Mucosa of stomach (tissue), 1 donor: ENCODE results near the gene NKX2-3.

Source experiments
- H3K27me3 ChIP-seq: one replicate; pipeline ENCODE4 v1.7.0; 2013; ENCODE audit warnings: mild to moderate bottlenecking, low read length; ENCODE audit not compliant: control insufficient read depth, insufficient read depth
- H3K36me3 ChIP-seq: one replicate; pipeline ENCODE4 v1.7.0; 2013; ENCODE audit warnings: low read length; ENCODE audit not compliant: control insufficient read depth, insufficient read depth
- H3K4me1 ChIP-seq: one replicate; pipeline ENCODE4 v1.7.0; 2013; ENCODE audit warnings: mild to moderate bottlenecking, low read length; ENCODE audit not compliant: control insufficient read depth, insufficient read depth
- H3K4me3 ChIP-seq: one replicate; pipeline ENCODE4 v1.7.0; 2013; ENCODE audit warnings: low read length
- H3K9ac ChIP-seq: one replicate; pipeline ENCODE4 v1.7.0; 2013; ENCODE audit warnings: mild to moderate bottlenecking, low read length, moderate library complexity
- H3K9me3 ChIP-seq: one replicate; pipeline ENCODE4 v1.7.0; 2013; ENCODE audit warnings: mild to moderate bottlenecking, low read length, moderate library complexity; ENCODE audit not compliant: control insufficient read depth
- donor health status: Pancreatic carcinoma.

NKX2-3 gene

DNA sequence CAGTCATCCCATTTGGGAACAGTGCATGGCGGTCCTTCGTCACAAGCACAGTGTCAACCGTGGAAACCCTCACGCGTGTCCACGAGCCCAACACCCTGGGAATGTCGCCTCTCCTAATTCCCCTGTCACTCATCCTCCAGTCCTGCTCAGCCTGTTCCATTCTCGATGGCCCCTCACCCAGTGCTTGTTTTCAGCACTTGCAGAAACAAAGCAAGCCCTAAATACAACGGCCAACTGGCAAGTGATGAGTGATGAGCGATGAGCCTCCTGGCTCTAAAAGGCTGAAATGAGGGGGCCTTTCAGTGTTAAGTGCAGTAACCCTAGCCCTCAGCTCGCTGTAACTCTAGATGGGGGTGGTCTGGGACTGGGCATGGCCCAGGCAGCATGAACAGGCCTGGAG lies 22.6 kb downstream of the NKX2-3 start:
- peaks cover 29% of the 10 kb centered on the region for H3K27me3 ChIP-seq
- no peak overlapping the region for H3K9ac ChIP-seq
- H3K9me3 ChIP-seq: no peaks in the 10 kb centered on the region
- no peaks in the 10 kb centered on the region for H3K36me3 ChIP-seq
- H3K4me3 ChIP-seq: no peak overlapping the region
- no peaks in the 10 kb centered on the region for H3K4me1 ChIP-seq

DNA sequence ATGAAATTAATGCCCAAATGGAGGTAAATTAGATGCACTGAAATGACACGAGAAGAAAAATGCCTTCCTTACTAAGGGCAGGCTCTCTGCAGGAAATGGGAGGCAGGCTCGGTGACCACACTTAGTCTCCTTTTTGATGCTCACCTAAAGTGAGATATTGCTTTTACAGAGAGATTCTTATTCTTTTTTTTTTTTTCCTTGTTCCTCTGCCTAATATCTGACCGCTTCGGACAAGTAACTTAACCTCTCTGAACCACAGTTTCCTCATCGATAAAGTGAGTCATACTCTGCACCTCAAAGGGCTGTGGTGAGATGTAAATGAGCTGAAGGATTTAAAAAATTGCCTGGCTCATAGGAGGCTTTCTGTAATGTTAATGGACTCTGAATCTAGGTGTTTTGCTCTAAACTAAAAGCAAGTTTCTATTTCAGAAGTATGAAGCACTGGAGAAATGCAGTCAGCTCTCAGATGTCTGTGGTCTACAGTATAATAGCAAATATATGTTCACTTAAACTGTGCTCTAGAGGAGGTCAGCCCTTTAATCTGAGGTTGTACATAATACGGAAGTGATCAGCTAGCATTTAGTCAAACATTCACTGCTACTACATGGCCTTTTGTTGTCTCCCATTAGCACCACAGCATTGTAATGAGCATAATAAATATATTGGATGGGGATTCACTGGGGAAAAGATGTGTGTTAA lies 23.2 kb downstream of the NKX2-3 start:
- H3K9ac ChIP-seq: no peak overlapping the region
- no peaks in the 10 kb centered on the region for H3K36me3 ChIP-seq
- H3K4me1 ChIP-seq: no peaks in the 10 kb centered on the region
- no peak overlapping the region for H3K4me3 ChIP-seq
- H3K27me3 ChIP-seq: peaks cover 33% of the 10 kb centered on the region
- H3K9me3 ChIP-seq: no peaks in the 10 kb centered on the region

DNA sequence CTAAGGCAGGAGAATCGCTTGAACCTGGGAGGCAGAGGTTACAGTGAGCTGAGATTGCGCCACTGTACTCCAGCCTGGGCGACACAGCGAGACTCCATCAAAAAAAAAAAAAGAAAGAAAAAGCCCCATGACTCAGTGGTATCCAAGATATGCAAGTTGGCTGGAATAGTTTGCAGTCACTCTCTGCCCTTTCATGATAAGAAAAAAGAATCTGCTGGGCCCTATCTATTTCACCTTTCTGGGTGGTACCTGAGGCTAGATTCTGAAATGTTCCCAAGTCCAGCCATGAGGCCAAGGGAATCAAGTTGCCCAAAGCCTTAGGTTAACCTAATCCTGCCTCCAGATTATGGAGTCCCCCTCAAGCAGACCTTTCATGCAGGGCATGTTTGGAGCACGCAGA lies 24.3 kb downstream of the NKX2-3 start:
- H3K9me3 ChIP-seq: no peaks in the 10 kb centered on the region
- no peak overlapping the region for H3K9ac ChIP-seq
- no peak overlapping the region for H3K4me3 ChIP-seq
- peaks cover 33% of the 10 kb centered on the region for H3K27me3 ChIP-seq
- no peaks in the 10 kb centered on the region for H3K36me3 ChIP-seq
- H3K4me1 ChIP-seq: no peaks in the 10 kb centered on the region

DNA sequence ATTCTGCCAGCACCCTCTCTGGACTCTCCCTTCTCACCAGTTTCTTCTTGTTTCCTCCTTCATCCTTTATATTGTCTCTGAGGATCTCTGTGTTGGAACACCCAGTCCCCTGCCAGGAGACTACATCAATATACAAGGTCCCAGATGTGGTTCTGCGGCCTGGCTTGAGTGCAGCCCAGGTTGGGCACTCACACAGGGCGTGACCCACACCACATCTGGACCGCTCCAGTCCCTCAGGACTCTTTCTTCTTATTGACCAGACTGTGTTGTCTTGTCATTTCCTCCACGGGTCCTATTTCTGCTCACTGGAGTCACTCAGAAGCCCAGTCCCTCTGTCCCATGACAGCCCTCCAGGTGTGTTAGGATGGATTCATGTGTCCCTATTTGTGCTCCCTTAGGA lies 26.0 kb downstream of the NKX2-3 start:
- H3K9me3 ChIP-seq: no peaks in the 10 kb centered on the region
- no peaks in the 10 kb centered on the region for H3K4me1 ChIP-seq
- H3K4me3 ChIP-seq: no peak overlapping the region
- no peaks in the 10 kb centered on the region for H3K36me3 ChIP-seq
- peaks cover 33% of the 10 kb centered on the region for H3K27me3 ChIP-seq
- H3K9ac ChIP-seq: no peak overlapping the region

DNA sequence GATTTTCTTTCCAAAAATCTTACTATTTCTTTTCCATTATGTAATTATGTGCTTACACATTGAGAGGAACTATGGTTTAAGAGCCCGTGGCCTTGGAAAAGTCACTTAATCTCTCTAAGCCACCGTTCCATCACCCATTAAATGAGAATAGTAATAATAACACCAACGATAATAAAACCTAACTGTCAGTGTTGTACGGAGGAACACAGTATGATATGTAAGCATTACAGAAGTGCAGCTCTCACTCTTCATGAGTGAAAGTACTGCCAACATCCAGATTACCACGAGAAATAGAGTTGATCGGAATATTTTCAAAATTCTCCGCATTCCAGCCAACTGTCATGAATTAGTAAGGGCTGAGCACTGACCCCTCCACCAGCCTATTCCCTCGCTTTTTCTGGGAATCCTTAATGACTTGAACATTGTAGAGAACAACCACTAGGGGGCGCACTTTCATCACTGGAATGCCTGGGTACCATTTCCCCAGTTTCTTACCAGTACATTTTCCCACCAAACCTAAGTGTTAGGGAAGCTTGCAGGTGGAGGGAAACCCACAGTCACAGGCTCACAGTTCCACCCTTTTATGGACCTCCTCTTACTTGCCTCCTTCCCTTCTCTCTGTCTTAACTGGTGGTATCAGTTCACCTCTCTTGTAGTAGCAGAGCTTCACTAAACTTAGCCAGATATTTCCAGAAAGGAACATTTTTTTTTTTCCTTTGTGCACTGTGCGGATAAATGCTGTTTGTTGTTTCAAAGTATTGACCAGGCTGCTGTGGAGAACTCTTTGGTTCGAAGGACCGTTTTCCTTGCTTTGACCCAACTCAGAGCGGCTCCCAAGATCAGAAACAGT lies 27.8 kb downstream of the NKX2-3 start:
- Histone ChIP-seq H3K9ac (no peak overlapping the region), H3K4me3 (no peak overlapping the region), H3K9me3 (no peaks in the 10 kb centered on the region), H3K36me3 (no peaks in the 10 kb centered on the region), H3K27me3 (peaks cover 18% of the 10 kb centered on the region), H3K4me1 (no peaks in the 10 kb centered on the region)

DNA sequence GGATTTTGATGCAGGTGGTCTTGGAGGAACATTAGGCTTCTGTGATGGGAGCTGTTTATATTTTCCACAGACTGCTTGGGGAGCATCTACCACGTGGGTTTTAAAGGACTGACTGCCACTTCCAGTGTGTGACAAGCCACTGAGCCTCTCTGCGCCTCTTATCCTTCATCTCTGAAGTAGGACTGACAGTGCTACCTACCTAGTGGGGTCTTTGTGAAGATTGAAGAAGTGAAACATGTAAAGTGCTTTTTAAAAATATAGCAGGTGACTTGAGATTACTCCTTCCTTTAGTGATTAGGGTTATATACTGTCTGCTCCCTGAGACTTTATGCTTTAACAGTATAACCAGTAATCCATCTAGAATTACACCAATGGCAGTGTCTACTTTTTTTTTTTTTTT lies 29.9 kb downstream of the NKX2-3 start:
- no peak overlapping the region for H3K9ac ChIP-seq
- no peak overlapping the region for H3K4me3 ChIP-seq
- H3K27me3 ChIP-seq: peaks cover 8% of the 10 kb centered on the region
- H3K9me3 ChIP-seq: no peaks in the 10 kb centered on the region
- H3K4me1 ChIP-seq: no peaks in the 10 kb centered on the region
- H3K36me3 ChIP-seq: no peaks in the 10 kb centered on the region

DNA sequence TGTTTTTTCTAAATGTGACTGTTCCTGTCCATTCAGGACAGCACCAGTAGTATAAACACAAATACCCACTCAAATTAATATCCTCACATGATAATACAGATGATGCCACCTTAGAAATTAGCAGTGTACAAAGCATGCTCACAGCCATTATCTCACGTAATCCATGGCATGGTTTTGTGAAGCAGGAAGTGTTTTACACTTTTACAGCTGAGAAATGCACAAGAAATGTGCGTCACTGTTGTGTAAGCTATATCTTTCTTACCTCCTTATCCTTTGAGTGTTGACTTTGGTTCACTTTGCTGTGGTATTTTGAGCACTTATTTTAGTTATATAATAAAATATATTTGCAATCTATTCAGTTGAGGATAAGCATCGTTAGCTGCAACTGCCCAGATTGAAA lies 31.6 kb downstream of the NKX2-3 start:
- no peak overlapping the region for H3K9ac ChIP-seq
- no peaks in the 10 kb centered on the region for H3K4me1 ChIP-seq
- H3K9me3 ChIP-seq: no peaks in the 10 kb centered on the region
- no peaks in the 10 kb centered on the region for H3K36me3 ChIP-seq
- H3K4me3 ChIP-seq: no peak overlapping the region
- peaks cover 4% of the 10 kb centered on the region for H3K27me3 ChIP-seq

DNA sequence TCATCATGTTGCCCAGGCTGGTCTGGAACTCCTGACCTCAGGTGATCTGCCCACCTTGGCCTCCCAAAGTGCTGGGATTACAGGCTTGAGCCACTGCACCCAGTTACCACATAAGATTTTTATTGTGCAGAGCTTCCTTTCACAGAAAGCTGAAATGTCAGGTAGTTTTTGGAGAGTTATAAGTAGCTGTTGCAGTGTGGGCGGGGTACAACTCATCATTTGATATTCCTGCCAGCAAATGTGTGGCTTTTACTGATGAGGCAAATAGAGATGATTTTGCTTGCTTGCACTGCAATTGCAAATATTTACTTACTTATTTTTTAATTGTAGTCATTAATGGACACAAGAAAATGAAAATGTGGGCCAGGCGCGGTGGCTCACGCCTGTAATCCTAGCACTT lies 32.4 kb downstream of the NKX2-3 start:
- peaks cover 4% of the 10 kb centered on the region for H3K27me3 ChIP-seq
- no peak overlapping the region for H3K4me3 ChIP-seq
- no peaks in the 10 kb centered on the region for H3K9me3 ChIP-seq
- H3K9ac ChIP-seq: no peak overlapping the region
- H3K4me1 ChIP-seq: no peaks in the 10 kb centered on the region
- H3K36me3 ChIP-seq: no peaks in the 10 kb centered on the region

DNA sequence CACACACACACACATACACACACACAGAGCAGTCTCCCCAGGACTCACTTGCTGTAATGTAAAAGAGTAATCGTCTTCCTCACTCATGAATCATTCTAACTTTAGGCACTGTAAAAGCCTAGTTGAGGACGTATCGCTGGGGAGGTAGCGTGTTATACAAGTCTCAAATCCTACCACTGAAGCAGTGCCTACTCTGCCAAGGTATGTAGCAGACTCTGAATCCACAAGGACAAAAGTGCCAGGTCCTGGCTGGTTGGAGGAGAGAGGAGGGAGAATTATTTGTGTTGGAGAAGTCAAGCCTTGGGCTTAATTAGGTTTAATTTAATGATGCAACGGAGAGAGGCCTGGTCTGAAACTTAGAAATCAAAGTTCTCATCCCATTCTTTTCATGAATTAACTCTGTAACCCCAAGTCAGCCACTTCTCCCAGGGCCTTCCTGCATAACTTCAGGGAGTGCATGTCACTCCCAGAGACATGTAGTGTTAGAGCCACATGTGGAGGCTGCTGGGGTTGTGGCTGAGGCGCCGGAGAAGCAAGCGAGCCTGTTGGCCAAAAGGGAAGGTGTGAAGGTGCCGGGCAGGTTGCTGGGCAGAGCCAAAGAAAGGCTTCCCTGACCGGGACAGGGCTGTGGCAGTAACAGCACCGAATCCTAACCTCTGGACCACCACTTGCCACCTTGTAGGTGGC lies 36.7 kb downstream of the NKX2-3 start:
- Histone ChIP-seq H3K4me1 (no peaks in the 10 kb centered on the region), H3K36me3 (no peaks in the 10 kb centered on the region), H3K27me3 (no peaks in the 10 kb centered on the region), H3K9me3 (no peaks in the 10 kb centered on the region), H3K4me3 (no peak overlapping the region), H3K9ac (no peak overlapping the region)

DNA sequence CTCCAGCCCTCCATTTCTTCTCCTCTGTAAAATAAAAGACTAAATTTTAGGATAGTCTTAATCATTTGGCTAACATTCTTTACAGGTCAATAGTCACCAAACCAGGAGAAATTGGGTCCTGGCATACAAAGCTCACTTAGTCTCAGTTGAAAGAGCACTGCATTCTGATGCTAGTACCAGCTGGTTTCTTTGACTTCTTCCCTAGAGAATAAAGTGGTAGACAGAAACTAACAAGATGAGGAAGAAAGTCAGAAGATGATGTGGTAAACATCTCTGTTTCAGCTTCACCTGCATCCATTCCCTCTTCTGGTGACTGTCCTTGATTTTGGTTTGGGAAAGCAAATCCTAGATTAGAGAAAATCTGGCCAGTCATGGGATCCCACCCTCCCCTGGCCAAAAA lies 37.2 kb downstream of the NKX2-3 start:
- H3K36me3 ChIP-seq: no peaks in the 10 kb centered on the region
- no peak overlapping the region for H3K4me3 ChIP-seq
- H3K9me3 ChIP-seq: no peaks in the 10 kb centered on the region
- H3K4me1 ChIP-seq: no peaks in the 10 kb centered on the region
- H3K9ac ChIP-seq: no peak overlapping the region
- no peaks in the 10 kb centered on the region for H3K27me3 ChIP-seq

DNA sequence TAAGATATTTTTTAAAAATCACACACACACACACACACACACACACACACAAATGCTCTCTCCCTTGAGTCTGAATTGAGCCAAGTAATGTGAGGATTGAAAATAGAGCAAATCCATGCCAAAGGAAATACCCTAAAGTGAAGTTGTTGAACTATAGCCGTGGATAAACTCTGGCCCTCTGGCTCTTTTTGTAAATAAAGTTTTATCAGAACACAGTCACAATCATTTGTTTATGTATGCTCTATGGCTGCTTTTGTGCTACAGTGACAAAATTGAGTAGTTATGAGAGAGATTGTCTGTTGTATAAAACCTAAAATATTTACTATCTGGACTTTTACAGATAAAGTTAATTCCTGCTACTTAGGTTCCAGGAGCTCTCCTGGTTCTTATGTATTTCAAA lies 39.1 kb downstream of the NKX2-3 start:
- no peak overlapping the region for H3K9ac ChIP-seq
- no peaks in the 10 kb centered on the region for H3K36me3 ChIP-seq
- no peak overlapping the region for H3K4me3 ChIP-seq
- no peaks in the 10 kb centered on the region for H3K4me1 ChIP-seq
- H3K9me3 ChIP-seq: no peaks in the 10 kb centered on the region
- no peaks in the 10 kb centered on the region for H3K27me3 ChIP-seq

DNA sequence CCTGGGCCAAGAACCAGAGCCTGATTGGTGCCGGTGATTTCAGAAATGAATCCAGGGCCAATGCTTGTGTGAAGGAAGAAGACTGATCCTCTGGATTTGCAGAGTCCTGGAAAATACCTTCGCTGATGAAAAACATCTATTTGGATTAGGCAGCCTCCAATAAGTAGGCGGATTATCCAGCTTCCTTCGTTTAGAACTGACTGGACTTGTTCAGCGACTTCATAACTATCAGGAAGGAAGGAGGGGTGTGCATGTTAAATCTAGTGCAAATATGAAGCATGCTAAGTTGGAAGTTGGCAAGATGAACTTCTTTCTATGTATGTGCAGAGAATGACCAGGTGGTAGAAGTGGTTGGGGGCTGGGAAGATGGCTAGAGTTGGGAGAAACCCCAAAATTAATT lies 41.0 kb downstream of the NKX2-3 start:
- Histone ChIP-seq H3K4me3 (no peak overlapping the region), H3K36me3 (no peaks in the 10 kb centered on the region), H3K27me3 (peaks cover 4% of the 10 kb centered on the region), H3K9me3 (no peaks in the 10 kb centered on the region), H3K4me1 (no peaks in the 10 kb centered on the region), H3K9ac (no peak overlapping the region)
